GM12878 (cell line): ENCODE measurements around the gene HPX. TPM values are rescaled to one million over a fixed set of nuclear protein-coding genes. Genes with fewer than 3 reads are reported as not detected.

Experiments
- ATAC-seq: fragments of 200-7000 bp; cut with Tn5 transposase; 3 replicates; pipeline ENCODE4 v1.9.1; 2020; ENCODE audit warnings: mild to moderate bottlenecking, moderate library complexity
- BruUV-seq: library from RNA; stranded (reverse); fragments of 400-500 nt; replicated peaks from 2 replicates; lab custom pipeline; 2021; lab: Mats Ljungman, UMichigan
- CTCF ChIA-PET: fragments of 300-600 bp; sonication (Branson Sonifier 250); formaldehyde crosslinking; extraction: SDS; loops from one replicate; lab custom pipeline; 2021; ENCODE audit warnings: inconsistent platforms; lab: Yijun Ruan, JAX
- POLR2A ChIA-PET: fragments of 350-600 bp; formaldehyde crosslinking; extraction: SDS; loops from one replicate; lab custom pipeline; 2021; ENCODE audit warnings: inconsistent platforms; lab: Charles Lee
- RAD21 ChIA-PET: fragments of 300-600 bp; sonication (Branson Sonifier 250); formaldehyde crosslinking; loops from one replicate; lab custom pipeline; 2023; ENCODE audit warnings: antibody characterized with exemption; ENCODE audit not compliant: unreplicated experiment; lab: Charles Lee
- SMC1A ChIA-PET: fragments of 300-600 bp; sonication (Branson Sonifier 250); formaldehyde crosslinking; loops from one replicate; lab custom pipeline; 2023; ENCODE audit not compliant: unreplicated experiment, uncharacterized antibody; lab: Charles Lee
- DNase-seq: peaks from one replicate; pipeline ENCODE4 v3.0.0-alpha.2; 2011; ENCODE audit warnings: low read depth, low spot score
- FAIRE-seq: peaks from 3 replicates; lab custom pipeline; 2011; peaks lifted over from hg19 to GRCh38; lab: Jason Lieb, UNC
- H2AFZ ChIP-seq: 2 replicates; pipeline ENCODE4 v1.6.0; 2011; ENCODE audit warnings: low read depth, low read length, control low read depth; ENCODE audit not compliant: control insufficient read depth
- H3K27ac ChIP-seq: 2 replicates; pipeline ENCODE4 v1.5.1; 2011; ENCODE audit warnings: control low read depth; ENCODE audit not compliant: control insufficient read depth, insufficient read depth
- H3K27me3 ChIP-seq, 2 experiments: replicated peaks in 1 of 2; 2 replicates each; pipeline versions ENCODE4 v1.6.0 to v1.6.1; 2011; ENCODE audit warnings: low read length in 1 of 2; ENCODE audit not compliant: control insufficient read depth in 2 of 2, insufficient read depth in 2 of 2
- H3K36me3 ChIP-seq, 2 experiments: 2 replicates each; pipeline ENCODE4 v1.5.1; 2011; ENCODE audit warnings: low read length in 1 of 2; ENCODE audit not compliant: control insufficient read depth in 2 of 2, insufficient read depth in 2 of 2
- H3K4me1 ChIP-seq: 2 replicates; pipeline ENCODE4 v1.6.1; 2011; ENCODE audit warnings: mild to moderate bottlenecking, low read length, moderate library complexity, mixed read lengths; ENCODE audit not compliant: control insufficient read depth, insufficient read depth
- H3K4me2 ChIP-seq: 2 replicates; pipeline ENCODE4 v1.6.0; 2011; ENCODE audit warnings: control low read depth; ENCODE audit not compliant: control insufficient read depth, insufficient read depth
- H3K4me3 ChIP-seq: fragments of 200-600 bp; sonication (generic); 2 replicates; pipeline ENCODE4 v1.5.1; 2016
- H3K79me2 ChIP-seq: 2 replicates; pipeline ENCODE4 v1.6.0; 2011; ENCODE audit warnings: low read length; ENCODE audit not compliant: control insufficient read depth, insufficient read depth
- H3K9ac ChIP-seq: 2 replicates; pipeline ENCODE4 v1.8.0; 2011; ENCODE audit warnings: low read length, control low read depth, mixed read lengths; ENCODE audit not compliant: control insufficient read depth, insufficient read depth
- H3K9me3 ChIP-seq: replicated peaks from 3 replicates; pipeline ENCODE4 v1.5.1; 2011; ENCODE audit warnings: mild to moderate bottlenecking, low read length; ENCODE audit not compliant: control insufficient read depth, insufficient read depth
- H4K20me1 ChIP-seq: 2 replicates; pipeline ENCODE4 v1.6.0; 2011; ENCODE audit not compliant: control insufficient read depth, insufficient read depth
- BRCA1 ChIP-seq: IDR thresholded peaks from 2 replicates; pipeline ENCODE4 v1.6.1; 2011; ENCODE audit warnings: low read depth, low read length, improper control_type of control experiment
- CHD1 ChIP-seq: IDR thresholded peaks from 2 replicates; pipeline ENCODE4 v1.6.1; 2012; ENCODE audit warnings: low read depth, low read length, improper control_type of control experiment
- CREB1 ChIP-seq: IDR thresholded peaks from 2 replicates; pipeline ENCODE4 v1.6.1; 2012; ENCODE audit warnings: low read depth, mild to moderate bottlenecking, inconsistent platforms
- FOXM1 ChIP-seq: IDR thresholded peaks from 2 replicates; pipeline ENCODE4 v1.6.1; 2012; ENCODE audit warnings: low read depth, mild to moderate bottlenecking, inconsistent platforms, low read length, moderate library complexity
- IRF4 ChIP-seq: IDR thresholded peaks from 2 replicates; pipeline ENCODE4 v1.6.1; 2011; ENCODE audit warnings: low read depth, low read length
- LARP7 ChIP-seq: fragments of 450-650 bp; IDR thresholded peaks from 2 replicates; pipeline ENCODE4 v1.6.1; 2017; ENCODE audit warnings: mild to moderate bottlenecking
- MYC ChIP-seq: IDR thresholded peaks from 2 replicates; pipeline ENCODE4 v1.6.1; 2011; ENCODE audit warnings: mild to moderate bottlenecking, low read length, moderate library complexity, inconsistent platforms; ENCODE audit not compliant: insufficient read depth, insufficient replicate concordance, insufficient read length, severe bottlenecking
- SREBF2 ChIP-seq: IDR thresholded peaks from 2 replicates; pipeline ENCODE4 v1.6.1; 2012; ENCODE audit warnings: mild to moderate bottlenecking, low read length
- WGBS: methylation state at CpG from one replicate; pipeline ENCODE4 v1.1.6; 2016; ENCODE audit warnings: low lambda C conversion rate; ENCODE audit not compliant: insufficient replicate concordance, insufficient coverage; ENCODE audit errors: missing lambda C conversion rate; 5-methylcytosine and 5-hydroxymethylcytosine counted together
- in situ Hi-C: fragments of 300-500 bp; cut with MboI; formaldehyde crosslinking; loops from 9 replicates; pipeline ENCODE4 v1.14.3; 2018; ENCODE audit warnings: mixed read lengths
- intact Hi-C: fragments of 100-400 bp; cut with micrococcal nuclease; formaldehyde crosslinking; loops from one replicate; pipeline ENCODE4 v1.14.2; 2022; ENCODE audit not compliant: unreplicated experiment
- polyA plus RNA-seq, 11 experiments: library from polyadenylated mRNA; depleted of rRNA in 4 of 11; unstranded in 6 of 11; stranded (reverse) in 5 of 11; fragments of >200 nt; fragmentation: Nextera tagmentation in 4 of 11; fragmentation: Illumina TruSeq in 1 of 11; extraction: Ambion mirVana in 4 of 11; extraction: Trizol in 1 of 11; gene quantifications; 1 replicate in 1 of 11; 2 replicates in 10 of 11; pipeline versions ENCODE4 v1.2.1 to v1.2.3, GENCODE V29; 2011 to 2016; ENCODE audit warnings: inconsistent platforms in 2 of 11, missing spikeins in 2 of 11, low read depth in 1 of 11
- total RNA-seq, 4 experiments: library from RNA; depleted of rRNA in 3 of 4; stranded (reverse); fragments of >200 nt in 3 of 4; fragmentation: Illumina TruSeq in 1 of 4; extraction: Trizol in 1 of 4; gene quantifications; 2 replicates each; pipeline versions ENCODE4 v1.2.1 to v1.2.3, GENCODE V29; 2013 to 2021

Gene HPX
- total and polyA plus RNA-seq, 10 of the 15 experiments (the other 5 are each of a cell fraction or from before 2014, with no cell fraction given) = 0.08 to 1.7 (median 0.18) TPM; not detected in 1

DNA sequence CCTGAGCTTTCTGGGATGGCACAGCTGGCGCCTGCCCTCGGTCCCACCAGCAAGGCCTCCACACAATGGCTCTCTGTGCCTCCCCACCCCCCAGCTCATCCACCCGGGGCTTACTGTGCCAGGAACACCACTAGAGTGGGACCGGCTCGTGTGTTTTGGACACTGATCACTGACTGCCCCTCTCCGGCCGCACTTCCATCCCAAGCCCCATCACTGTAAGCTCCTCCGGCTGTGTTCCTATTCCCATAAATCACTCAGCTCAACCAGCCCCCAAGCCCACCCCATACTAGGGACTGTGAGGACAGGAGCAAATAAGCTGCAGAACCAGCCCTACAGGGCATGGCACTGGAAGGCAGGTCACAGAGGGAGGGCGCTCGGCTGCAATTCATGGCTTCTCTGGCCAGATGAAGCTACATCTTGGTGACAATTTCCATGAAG lies 29.2 kb downstream of the HPX start:
- TF ChIP-seq FOXM1 = no peak
- TF ChIP-seq SREBF2 = no peak
- TF ChIP-seq CHD1 = no peak
- no peak for TF ChIP-seq BRCA1
- TF ChIP-seq CREB1 = no peak
- TF ChIP-seq LARP7 = no peak
- TF ChIP-seq MYC = no peak
- TF ChIP-seq IRF4 = no peak
- no TSS peak for BruUV-seq
- ChIA-PET SMC1A (interaction anchor here (0.7 kb wide), 1 partner anchor 9 kb away, joined by 3 read pairs; no protein-coding TSS in a partner anchor), RAD21 (interaction anchor here (1.3 kb wide), 1 partner anchor 96 kb away, joined by 3 read pairs; no protein-coding TSS in a partner anchor), CTCF (interaction anchor here (1.1 to 1.2 kb wide), 2 partner anchors 30 to 33 kb away, joined by 3 to 6 read pairs; partner anchors contain the start of gene HPX), POLR2A (interaction anchor here (1.3 kb wide), 1 partner anchor 9 kb away, joined by 3 read pairs; no protein-coding TSS in a partner anchor)
- Histone ChIP-seq H3K9ac (no peak overlapping the region), H3K4me1 (peaks cover 8% of the 10 kb centered on the region), H3K4me3 (no peak overlapping the region), H4K20me1 (no peaks in the 10 kb centered on the region; the same call in 1 of the 2 replicates), H3K79me2 (no peaks in the 10 kb centered on the region), H3K27ac (no peak overlapping the region), H3K27me3 (no peaks in the 10 kb centered on the region), H2AFZ (no peak overlapping the region), H3K36me3 (no peaks in the 10 kb centered on the region), H3K4me2 (no peak overlapping the region), H3K9me3 (no peaks in the 10 kb centered on the region)
- WGBS = 77% methylated on average over 10 of the region's 10 CpGs
- DNase-seq (no peak), FAIRE-seq (no peak), ATAC-seq (no peak)
- intact Hi-C loops = no loop called here
- in situ Hi-C loops = no loop called here
